ENCODE data around the gene MTMR8. TPM values are rescaled to one million over a fixed set of nuclear protein-coding genes. Genes with fewer than 3 reads are reported as not detected.

Gene MTMR8
- polyA plus RNA-seq, 6 donors from 2014 or later: 1.7 to 3.9 (median 2.6) TPM

DNA sequence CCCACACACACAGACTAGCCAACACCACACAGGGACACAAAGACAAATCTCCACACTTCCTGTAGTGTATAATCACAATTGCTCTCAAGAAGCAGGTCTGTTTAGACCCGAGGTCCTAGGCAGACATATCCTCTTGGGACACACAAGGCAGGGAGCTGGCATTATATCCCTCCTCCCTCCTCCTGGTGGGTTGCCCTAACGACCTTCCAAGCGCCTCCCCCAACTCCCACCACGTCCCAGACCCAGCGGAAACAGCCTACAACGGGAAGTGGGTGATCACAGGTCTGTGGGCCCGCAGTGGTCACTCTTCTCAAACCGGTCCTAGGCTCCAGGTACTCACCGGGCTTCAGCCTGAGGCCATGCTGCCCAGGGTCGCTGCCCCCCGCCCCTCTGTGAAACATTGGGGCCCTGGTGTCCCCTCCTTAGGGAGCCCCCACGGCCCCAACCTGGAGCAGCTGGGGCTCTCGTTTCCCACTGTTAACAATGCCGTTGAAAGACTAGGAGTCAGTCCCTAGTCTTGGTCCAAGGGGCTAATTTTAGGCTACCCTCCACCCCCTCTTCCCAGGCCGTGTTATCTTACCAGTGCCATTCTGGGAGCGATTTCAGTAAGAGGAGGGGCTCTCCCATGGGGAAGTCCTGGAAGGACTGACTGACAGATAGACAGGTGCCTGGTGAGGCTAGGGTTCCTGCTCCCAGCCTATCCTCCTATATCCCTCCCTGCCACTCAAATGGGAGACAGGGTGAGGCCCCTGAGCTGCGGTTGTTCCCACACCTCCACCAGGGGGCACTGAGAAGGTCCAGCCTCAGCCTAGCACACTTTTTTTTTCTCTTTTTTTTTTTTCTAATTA lies 164.9 kb downstream of the MTMR8 start, which contains the start of gene ASB12:
Gene ASB12, minus strand, starts transcription at position 485 of the 848 bp plus-strand sequence. CDS start 4,957 bp downstream, outside the sequence.
- no peaks in the 10 kb centered on the region for H3K27me3 Mint-ChIP-seq
- H3K4me1 Mint-ChIP-seq: no peaks in the 10 kb centered on the region
- ATAC-seq (ENCODE audit: low read depth in 2 of 2) (no peak), DNase-seq (no peak)
- no peak within 1 kb of the TSS for H3K27ac Mint-ChIP-seq
- peaks cover 2 to 8% (median 5%) of the 10 kb centered on the region in 7 donors for H3K9me3 Mint-ChIP-seq
- H3K36me3 Mint-ChIP-seq: no peaks in the 10 kb centered on the region
- no peak within 1 kb of the TSS for H3K4me3 Mint-ChIP-seq

DNA sequence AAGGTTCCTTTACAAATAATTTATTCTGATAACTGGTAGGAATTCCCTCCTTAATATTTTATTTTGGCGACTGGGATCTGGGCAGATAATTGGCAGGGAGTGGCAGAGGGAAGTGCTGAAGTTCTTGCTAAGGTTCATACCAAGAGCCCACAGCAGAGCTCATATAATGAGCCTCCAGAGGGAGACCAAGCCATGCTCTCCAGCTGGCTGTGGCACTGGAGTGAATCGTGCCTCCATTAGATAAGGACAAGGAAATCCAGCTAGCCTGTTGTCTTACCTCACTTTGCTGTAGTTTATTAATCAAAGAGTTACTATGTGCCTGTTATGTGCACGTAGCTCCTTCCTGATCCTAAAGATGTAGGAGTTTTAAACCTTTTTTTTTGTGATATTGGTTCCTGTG lies 166.1 kb downstream of the MTMR8 start:
- no peaks in the 10 kb centered on the region for H3K4me1 Mint-ChIP-seq
- no peaks in the 10 kb centered on the region for H3K27me3 Mint-ChIP-seq
- DNase-seq: no peak
- no peaks in the 10 kb centered on the region for H3K36me3 Mint-ChIP-seq
- ATAC-seq (ENCODE audit: low read depth in 2 of 2): no peak
- no peak overlapping the region for H3K4me3 Mint-ChIP-seq
- peaks cover 2 to 8% (median 6%) of the 10 kb centered on the region in 7 donors for H3K9me3 Mint-ChIP-seq
- H3K27ac Mint-ChIP-seq: no peak overlapping the region

Other genes with a start within 250 kb of the MTMR8 start
- gene AMER1, start 189.7 kb downstream of the MTMR8 start, polyA plus RNA-seq (ENCODE audit: low read depth in 6 of 6): under 1 TPM in 4 of 6 donors, not detected in 2; 0.04 to 0.12 (median 0.08) TPM
- gene ASB12, start 164.8 kb downstream of the MTMR8 start, polyA plus RNA-seq (ENCODE audit: low read depth in 6 of 6): under 1 TPM in 5 of 6 donors, not detected in 1; 0.21 to 0.74 (median 0.39) TPM